Endothelial cell of umbilical vein (primary cell): ENCODE data around the gene PAPPA2. TPM values are rescaled to one million over a fixed set of nuclear protein-coding genes. Genes with fewer than 3 reads are reported as not detected.

ENCODE experiments used
- BruUV-seq: library from RNA; stranded (reverse); fragments of 400-500 nt; replicated peaks from 2 replicates; lab custom pipeline; 2021; lab: Mats Ljungman, UMichigan
- CTCF ChIA-PET: fragments of 300-600, 350-600 bp; sonication (Branson Sonifier 250); formaldehyde crosslinking; loops from one replicate; lab custom pipeline; 2021; ENCODE audit warnings: antibody characterized with exemption, inconsistent platforms; lab: Charles Lee
- POLR2A ChIA-PET: fragments of 300-600, 350-600 bp; sonication (Branson Sonifier 250); formaldehyde crosslinking; loops from one replicate; lab custom pipeline; 2021; ENCODE audit warnings: antibody characterized with exemption, inconsistent platforms; lab: Charles Lee
- DNase-seq: peaks from one replicate; pipeline ENCODE4 v3.0.0-alpha.2; 2011; ENCODE audit warnings: low read depth, low spot score
- FAIRE-seq: peaks from 2 replicates; lab custom pipeline; 2011; peaks lifted over from hg19 to GRCh38; lab: Jason Lieb, UNC
- H2AFZ ChIP-seq: 2 replicates; pipeline ENCODE4 v1.6.0; 2012; ENCODE audit warnings: low read depth, low read length, control low read depth, inconsistent platforms
- H3K27ac ChIP-seq: 2 replicates; pipeline ENCODE4 v1.5.1; 2011; ENCODE audit warnings: low read depth, mild to moderate bottlenecking, control low read depth, low read length, moderate library complexity; ENCODE audit not compliant: insufficient read depth
- H3K27me3 ChIP-seq, 2 experiments: 2 replicates each; pipeline versions ENCODE4 v1.6.0 to v1.6.1; 2011; ENCODE audit warnings: low read length in 2 of 2, mixed read lengths in 1 of 2; ENCODE audit not compliant: control insufficient read depth in 2 of 2, insufficient read depth in 2 of 2
- H3K36me3 ChIP-seq, 2 experiments: 2 replicates in 1 of 2; 3 replicates in 1 of 2; pipeline ENCODE4 v1.5.1; 2011; ENCODE audit warnings: low read length in 2 of 2, mild to moderate bottlenecking in 1 of 2, moderate library complexity in 1 of 2; ENCODE audit not compliant: control insufficient read depth in 2 of 2, insufficient read depth in 2 of 2; ENCODE audit errors: extremely low read depth in 1 of 2
- H3K4me1 ChIP-seq: 3 replicates; pipeline ENCODE4 v1.5.1; 2011; ENCODE audit warnings: mild to moderate bottlenecking, low read length; ENCODE audit not compliant: control insufficient read depth, insufficient read depth; ENCODE audit errors: extremely low read depth
- H3K4me2 ChIP-seq: 2 replicates; pipeline ENCODE4 v1.6.1; 2011; ENCODE audit warnings: low read length, control low read depth, mixed read lengths; ENCODE audit not compliant: insufficient read depth
- H3K4me3 ChIP-seq, 3 experiments: fragments of 200-600 bp in 1 of 3; sonication (generic), shearing (Covaris generic) in 1 of 3; replicated peaks in 1 of 3; 2 replicates each; pipeline ENCODE4 v1.5.1; 2011 to 2016; ENCODE audit warnings: control low read depth in 3 of 3, low read length in 3 of 3, mild to moderate bottlenecking in 2 of 3, inconsistent platforms in 1 of 3, low read depth in 1 of 3, moderate library complexity in 1 of 3; ENCODE audit not compliant: insufficient read depth in 1 of 3
- H3K79me2 ChIP-seq: 2 replicates; pipeline ENCODE4 v1.6.0; 2012; ENCODE audit warnings: low read length, inconsistent platforms; ENCODE audit not compliant: control insufficient read depth, insufficient read depth
- H3K9ac ChIP-seq: replicated peaks from 2 replicates; pipeline ENCODE3; 2011; ENCODE audit warnings: low read length, control low read depth; ENCODE audit not compliant: insufficient read depth; ENCODE audit errors: extremely low read depth
- H3K9me1 ChIP-seq: replicated peaks from 3 replicates; pipeline ENCODE4 v1.6.0; 2011; ENCODE audit warnings: mild to moderate bottlenecking, low read length; ENCODE audit not compliant: control insufficient read depth, insufficient read depth; ENCODE audit errors: extremely low read depth
- H3K9me3 ChIP-seq: replicated peaks from 2 replicates; pipeline ENCODE4 v1.5.1; 2012; ENCODE audit warnings: low read length, inconsistent platforms; ENCODE audit not compliant: control insufficient read depth, insufficient read depth
- H4K20me1 ChIP-seq: replicated peaks from 2 replicates; pipeline ENCODE3; 2011; ENCODE audit warnings: mild to moderate bottlenecking, low read length; ENCODE audit not compliant: control insufficient read depth, insufficient read depth; ENCODE audit errors: extremely low read depth
- EZH2 ChIP-seq: IDR thresholded peaks from 2 replicates; pipeline ENCODE4 v1.6.1; 2012; ENCODE audit warnings: borderline replicate concordance, low read depth, mild to moderate bottlenecking, moderate library complexity, low read length, inconsistent platforms; ENCODE audit not compliant: severe bottlenecking
- FOS ChIP-seq: IDR thresholded peaks from 2 replicates; pipeline ENCODE4 v1.6.1; 2011; ENCODE audit warnings: mild to moderate bottlenecking, low read length, moderate library complexity, borderline replicate concordance; ENCODE audit not compliant: insufficient read depth
- GATA2 ChIP-seq: IDR thresholded peaks from 2 replicates; pipeline ENCODE4 v1.7.0; 2011; ENCODE audit warnings: low read depth, mild to moderate bottlenecking, moderate library complexity, mixed read lengths, low read length; ENCODE audit not compliant: insufficient read length, insufficient read depth
- JUN ChIP-seq: IDR thresholded peaks from 2 replicates; pipeline ENCODE4 v1.6.1; 2011; ENCODE audit warnings: borderline replicate concordance, low read depth; ENCODE audit not compliant: insufficient read length, insufficient read depth
- MAX ChIP-seq: IDR thresholded peaks from 2 replicates; pipeline ENCODE4 v1.6.1; 2011; ENCODE audit not compliant: insufficient read depth, insufficient read length
- MYC ChIP-seq: IDR thresholded peaks from one replicate; pipeline ENCODE4 v1.6.1; 2011; ENCODE audit warnings: mild to moderate bottlenecking, low read depth, low read length
- POLR2A ChIP-seq: IDR thresholded peaks from 2 replicates; pipeline ENCODE4 v1.6.1; 2012; ENCODE audit warnings: low read depth, mild to moderate bottlenecking, control low read depth, low read length
- POLR2AphosphoS5 ChIP-seq: IDR thresholded peaks from 2 replicates; pipeline ENCODE4 v1.6.1; 2012; ENCODE audit warnings: low read depth, mild to moderate bottlenecking, control low read depth, low read length, moderate library complexity; ENCODE audit not compliant: insufficient read depth
- dilution Hi-C: fragments of 300-500 bp; cut with MboI; formaldehyde crosslinking; loops from one replicate; pipeline ENCODE4 v1.15.0; 2019; ENCODE audit warnings: low sequenced_read_pairs; ENCODE audit not compliant: extremely low pct_ligation_motif_present
- intact Hi-C: fragments of 100-400 bp; cut with micrococcal nuclease; formaldehyde crosslinking; loops from one replicate; pipeline ENCODE4 v1.10.0; 2022
- polyA plus RNA-seq, 4 experiments: library from polyadenylated mRNA; depleted of rRNA in 3 of 4; stranded (reverse) in 3 of 4; unstranded in 1 of 4; fragments of >200 nt; gene quantifications; 2 replicates each; pipeline versions ENCODE4 v1.2.1 to v1.2.3, GENCODE V29; 2011 to 2012; ENCODE audit warnings: missing spikeins in 1 of 4
- total RNA-seq: library from RNA; stranded (reverse); gene quantifications from 2 replicates; pipeline ENCODE4 v1.2.3, GENCODE V29; 2021
- TF ChIP-seq, protein P1 (sequence below), 2 donors: IDR thresholded peaks; 1 replicate in 1 of 2; 2 replicates in 1 of 2; pipeline ENCODE4 v1.5.1; 2011; ENCODE audit warnings: low read length in 2 of 2, mild to moderate bottlenecking in 2 of 2, moderate library complexity in 2 of 2, control low read depth in 1 of 2, inconsistent platforms in 1 of 2, low read depth in 1 of 2; ENCODE audit not compliant: insufficient read depth in 1 of 2; ENCODE audit errors: extremely low read depth in 1 of 2

PAPPA2 gene
- total and polyA plus RNA-seq, 2 donors (not counting 3 experiments of a cell fraction or from before 2014, with no cell fraction given) = not detected

GRCh38 chr1:176531036-176531435, 68.1 kb downstream of the PAPPA2 start:
- CTCF ChIA-PET = no interaction called here
- DNase-seq (no peak), FAIRE-seq (no peak)
- no peaks in the 10 kb centered on the region for H4K20me1 ChIP-seq
- no peaks in the 10 kb centered on the region for H3K4me1 ChIP-seq
- no peak overlapping the region for H2AFZ ChIP-seq
- BruUV-seq = no TSS peak
- no peaks in the 10 kb centered on the region for H3K27me3 ChIP-seq
- no peak overlapping the region for H3K4me2 ChIP-seq
- peaks cover 2% of the 10 kb centered on the region for H3K9me3 ChIP-seq
- no peak overlapping the region for H3K4me3 ChIP-seq
- TF ChIP-seq, protein P1, sequence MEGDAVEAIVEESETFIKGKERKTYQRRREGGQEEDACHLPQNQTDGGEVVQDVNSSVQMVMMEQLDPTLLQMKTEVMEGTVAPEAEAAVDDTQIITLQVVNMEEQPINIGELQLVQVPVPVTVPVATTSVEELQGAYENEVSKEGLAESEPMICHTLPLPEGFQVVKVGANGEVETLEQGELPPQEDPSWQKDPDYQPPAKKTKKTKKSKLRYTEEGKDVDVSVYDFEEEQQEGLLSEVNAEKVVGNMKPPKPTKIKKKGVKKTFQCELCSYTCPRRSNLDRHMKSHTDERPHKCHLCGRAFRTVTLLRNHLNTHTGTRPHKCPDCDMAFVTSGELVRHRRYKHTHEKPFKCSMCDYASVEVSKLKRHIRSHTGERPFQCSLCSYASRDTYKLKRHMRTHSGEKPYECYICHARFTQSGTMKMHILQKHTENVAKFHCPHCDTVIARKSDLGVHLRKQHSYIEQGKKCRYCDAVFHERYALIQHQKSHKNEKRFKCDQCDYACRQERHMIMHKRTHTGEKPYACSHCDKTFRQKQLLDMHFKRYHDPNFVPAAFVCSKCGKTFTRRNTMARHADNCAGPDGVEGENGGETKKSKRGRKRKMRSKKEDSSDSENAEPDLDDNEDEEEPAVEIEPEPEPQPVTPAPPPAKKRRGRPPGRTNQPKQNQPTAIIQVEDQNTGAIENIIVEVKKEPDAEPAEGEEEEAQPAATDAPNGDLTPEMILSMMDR (IDR thresholded peaks at IDR 0.05; ENCODE audit: extremely low read depth in 1 of 2, insufficient read depth in 1 of 2, low read depth in 1 of 2, low read length in 2 of 2) = no peak
- TF ChIP-seq POLR2A (no peak), MYC (no peak), POLR2AphosphoS5 (no peak)
- no peak overlapping the region for H3K9ac ChIP-seq
- no peaks in the 10 kb centered on the region for H3K9me1 ChIP-seq
- no peaks in the 10 kb centered on the region for H3K79me2 ChIP-seq
- H3K27ac ChIP-seq = no peak overlapping the region
- dilution Hi-C loops = no loop called here
- H3K36me3 ChIP-seq = no peaks in the 10 kb centered on the region
- intact Hi-C loops = no loop called here
- POLR2A ChIA-PET = no interaction called here

DNA sequence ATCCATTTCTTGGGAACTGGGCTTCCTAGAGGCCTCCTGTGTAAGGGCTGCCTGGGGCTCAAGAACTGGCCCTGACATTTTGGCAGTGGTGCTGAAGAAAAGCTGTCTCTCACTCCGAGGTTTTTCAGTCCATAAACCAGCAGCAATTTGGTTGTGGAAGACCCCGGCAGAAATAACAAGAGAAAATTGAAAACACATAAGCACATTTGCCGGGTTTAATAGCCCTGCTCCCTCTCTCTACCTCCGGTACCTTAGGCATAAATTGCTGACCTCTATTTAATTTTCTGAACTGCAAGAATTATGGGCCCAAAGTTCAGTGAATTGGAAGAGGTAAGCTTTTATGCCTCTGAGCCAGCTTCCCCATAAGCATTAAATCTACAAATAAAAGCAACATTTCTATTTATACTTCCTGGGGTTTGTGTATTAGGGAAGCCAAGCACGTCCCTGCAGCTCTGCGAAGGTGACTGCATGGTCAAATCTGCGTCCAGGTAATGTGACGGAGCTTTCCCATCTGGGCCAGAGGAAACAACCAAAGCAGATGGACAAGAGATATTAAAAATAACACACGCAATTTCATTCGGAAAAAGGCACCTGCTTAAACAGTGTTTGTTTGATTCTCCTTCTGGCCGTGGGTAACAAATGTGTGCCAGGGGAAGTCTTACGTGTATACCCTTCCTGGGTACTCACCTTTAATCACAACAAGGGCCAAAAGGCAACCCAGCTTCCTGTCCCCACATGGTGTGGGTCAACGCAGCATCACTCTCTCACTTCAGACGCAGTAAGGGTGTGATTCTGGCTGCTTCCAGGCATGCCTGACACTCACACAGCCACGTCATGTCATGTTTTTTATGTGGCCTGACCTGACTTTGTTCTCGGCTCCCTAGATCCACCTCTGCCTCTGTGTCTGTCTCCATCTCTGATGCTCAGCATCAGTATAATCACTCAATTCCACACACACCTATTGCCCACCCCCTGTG, 69.2 kb downstream of the PAPPA2 start:
- no peak overlapping the region for H3K4me3 ChIP-seq
- no peak overlapping the region for H3K4me2 ChIP-seq
- no TSS peak for BruUV-seq
- no peak overlapping the region for H3K27ac ChIP-seq
- no peaks in the 10 kb centered on the region for H3K4me1 ChIP-seq
- TF ChIP-seq GATA2 (no peak), MAX (no peak), EZH2 (no peak), FOS (no peak), POLR2A (no peak), POLR2AphosphoS5 (no peak), MYC (no peak), JUN (no peak)
- TF ChIP-seq, protein P1 (IDR thresholded peaks at IDR 0.05; ENCODE audit: extremely low read depth in 1 of 2, insufficient read depth in 1 of 2, low read depth in 1 of 2, low read length in 2 of 2) = no peak
- H4K20me1 ChIP-seq = no peaks in the 10 kb centered on the region
- no peaks in the 10 kb centered on the region for H3K79me2 ChIP-seq
- ChIA-PET POLR2A (no interaction called here), CTCF (no interaction called here)
- dilution Hi-C loops (no loop called here), intact Hi-C loops (no loop called here)
- H3K9me3 ChIP-seq = peaks cover 2% of the 10 kb centered on the region
- no peaks in the 10 kb centered on the region for H3K9me1 ChIP-seq
- H3K27me3 ChIP-seq = no peaks in the 10 kb centered on the region
- H3K36me3 ChIP-seq = no peaks in the 10 kb centered on the region
- DNase-seq = no peak
- no peak overlapping the region for H3K9ac ChIP-seq
- no peak for FAIRE-seq
- H2AFZ ChIP-seq = no peak overlapping the region
